WTC11 (cell line): Measurements from ENCODE around the gene P2RY4.

Experiments used
- CBFB ChIP-seq: sonication (generic); formaldehyde crosslinking; IDR thresholded peaks from 2 replicates; pipeline ENCODE4 v1.8.1; 2022; ENCODE audit warnings: mild to moderate bottlenecking, low read depth, missing genetic modification reagents
- CTCF ChIP-seq: fragments of 200-600 bp; IDR thresholded peaks from 2 replicates; pipeline ENCODE4 v1.8.0; 2022; ENCODE audit warnings: antibody characterized with exemption
- NR3C1 ChIP-seq: sonication (generic); formaldehyde crosslinking; conservative IDR thresholded peaks from 2 replicates; pipeline ENCODE4 v1.8.1; 2023; ENCODE audit warnings: low read depth, mild to moderate bottlenecking, missing genetic modification reagents
- PRDM15 ChIP-seq: sonication (generic); formaldehyde crosslinking; IDR thresholded peaks from 2 replicates; pipeline ENCODE4 v1.8.0; 2022; ENCODE audit warnings: missing genetic modification reagents
- SP1 ChIP-seq: sonication (generic); formaldehyde crosslinking; conservative IDR thresholded peaks from 2 replicates; pipeline ENCODE4 v1.8.1; 2022; ENCODE audit warnings: missing genetic modification reagents
- TCF7 ChIP-seq: sonication (generic); formaldehyde crosslinking; IDR thresholded peaks from 2 replicates; pipeline ENCODE4 v1.8.0; 2022; ENCODE audit warnings: mild to moderate bottlenecking, low read depth, missing genetic modification reagents, moderate library complexity
- USF2 ChIP-seq: sonication (generic); formaldehyde crosslinking; IDR thresholded peaks from 2 replicates; pipeline ENCODE4 v1.8.1; 2023; ENCODE audit warnings: mild to moderate bottlenecking, missing genetic modification reagents, moderate library complexity
- ZNF121 ChIP-seq: sonication (generic); formaldehyde crosslinking; IDR thresholded peaks from 2 replicates; pipeline ENCODE4 v1.8.0; 2023; ENCODE audit warnings: missing genetic modification reagents
- ZNF138 ChIP-seq: sonication (generic); formaldehyde crosslinking; conservative IDR thresholded peaks from 2 replicates; pipeline ENCODE4 v1.8.1; 2022; ENCODE audit warnings: mild to moderate bottlenecking, moderate library complexity, missing genetic modification reagents
- TF ChIP-seq, protein P1 (sequence below): sonication (generic); formaldehyde crosslinking; IDR thresholded peaks from 2 replicates; pipeline ENCODE4 v1.8.1; 2022; ENCODE audit warnings: low read depth, missing genetic modification reagents, borderline replicate concordance
- TF ChIP-seq, protein P2 (sequence below): fragments of 250-450 bp; sonication (Bioruptor Pico); IDR thresholded peaks from 2 replicates; pipeline ENCODE4 v2.1.2; 2022; ENCODE audit warnings: mild to moderate bottlenecking, moderate library complexity
- TF ChIP-seq, protein P3 (sequence below): sonication (generic); formaldehyde crosslinking; IDR thresholded peaks from 2 replicates; pipeline ENCODE4 v1.8.0; 2022; ENCODE audit warnings: mild to moderate bottlenecking, missing genetic modification reagents

DNA sequence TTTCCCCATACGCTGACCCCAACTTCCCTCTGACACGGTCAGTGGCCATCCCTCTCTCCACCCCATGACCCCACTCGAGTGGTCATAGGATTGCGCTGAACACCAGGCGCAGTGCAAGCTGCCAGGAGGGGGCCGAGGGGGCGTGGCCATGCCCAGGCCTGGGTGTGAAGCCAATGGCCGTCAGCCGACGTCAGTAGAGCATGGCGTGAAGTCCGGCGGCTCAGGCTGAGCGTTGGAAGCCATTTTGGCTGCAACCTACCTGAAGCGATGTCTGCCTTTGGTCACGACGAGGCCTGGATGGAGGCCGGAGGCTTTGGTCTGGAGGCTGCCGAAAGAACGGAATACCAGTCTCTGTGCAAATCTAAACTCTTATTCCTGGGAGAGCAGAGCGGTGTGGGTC lies 21.9 kb upstream of the P2RY4 start, which contains the start of gene RAB41:
- TF ChIP-seq, protein P1, sequence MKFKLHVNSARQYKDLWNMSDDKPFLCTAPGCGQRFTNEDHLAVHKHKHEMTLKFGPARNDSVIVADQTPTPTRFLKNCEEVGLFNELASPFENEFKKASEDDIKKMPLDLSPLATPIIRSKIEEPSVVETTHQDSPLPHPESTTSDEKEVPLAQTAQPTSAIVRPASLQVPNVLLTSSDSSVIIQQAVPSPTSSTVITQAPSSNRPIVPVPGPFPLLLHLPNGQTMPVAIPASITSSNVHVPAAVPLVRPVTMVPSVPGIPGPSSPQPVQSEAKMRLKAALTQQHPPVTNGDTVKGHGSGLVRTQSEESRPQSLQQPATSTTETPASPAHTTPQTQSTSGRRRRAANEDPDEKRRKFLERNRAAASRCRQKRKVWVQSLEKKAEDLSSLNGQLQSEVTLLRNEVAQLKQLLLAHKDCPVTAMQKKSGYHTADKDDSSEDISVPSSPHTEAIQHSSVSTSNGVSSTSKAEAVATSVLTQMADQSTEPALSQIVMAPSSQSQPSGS (CRISPR knock-in tag), result no peak
- no peak for TF ChIP-seq PRDM15 (CRISPR knock-in tag)
- TF ChIP-seq ZNF121 (CRISPR knock-in tag), result no peak
- TF ChIP-seq CTCF, result no peak
- TF ChIP-seq SP1 (CRISPR knock-in tag), result no peak
- TF ChIP-seq ZNF138 (CRISPR knock-in tag), result no peak
- no peak for TF ChIP-seq CBFB (CRISPR knock-in tag)
- TF ChIP-seq, protein P2, sequence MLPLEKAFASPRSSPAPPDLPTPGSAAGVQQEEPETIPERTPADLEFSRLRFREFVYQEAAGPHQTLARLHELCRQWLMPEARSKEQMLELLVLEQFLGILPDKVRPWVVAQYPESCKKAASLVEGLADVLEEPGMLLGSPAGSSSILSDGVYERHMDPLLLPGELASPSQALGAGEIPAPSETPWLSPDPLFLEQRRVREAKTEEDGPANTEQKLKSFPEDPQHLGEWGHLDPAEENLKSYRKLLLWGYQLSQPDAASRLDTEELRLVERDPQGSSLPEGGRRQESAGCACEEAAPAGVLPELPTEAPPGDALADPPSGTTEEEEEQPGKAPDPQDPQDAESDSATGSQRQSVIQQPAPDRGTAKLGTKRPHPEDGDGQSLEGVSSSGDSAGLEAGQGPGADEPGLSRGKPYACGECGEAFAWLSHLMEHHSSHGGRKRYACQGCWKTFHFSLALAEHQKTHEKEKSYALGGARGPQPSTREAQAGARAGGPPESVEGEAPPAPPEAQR, result no peak
- TF ChIP-seq TCF7, result no peak
- no peak for TF ChIP-seq USF2
- TF ChIP-seq NR3C1 (CRISPR knock-in tag), result no peak
- TF ChIP-seq, protein P3, sequence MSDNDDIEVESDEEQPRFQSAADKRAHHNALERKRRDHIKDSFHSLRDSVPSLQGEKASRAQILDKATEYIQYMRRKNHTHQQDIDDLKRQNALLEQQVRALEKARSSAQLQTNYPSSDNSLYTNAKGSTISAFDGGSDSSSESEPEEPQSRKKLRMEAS (CRISPR knock-in tag), result no peak
